Spleen (tissue), 11 donors: ENCODE results near the gene ATL2. TPM values are rescaled to one million over a fixed set of nuclear protein-coding genes. Genes with fewer than 3 reads are reported as not detected.
A peak's percentile ranks its signal among the peaks of the same experiment; 100 is the strongest.

Experiments
- DNase-seq: peaks from one replicate; pipeline ENCODE4 v3.0.0-alpha.2; 2020
- H3K27ac ChIP-seq, 8 donors: fragments of 200-600 bp; sonication (generic) in 7 of 8; 1 replicate in 4 of 8; 2 replicates in 4 of 8; pipeline versions ENCODE4 v1.5.0 to v1.8.0; 2016 to 2021; ENCODE audit warnings: inconsistent platforms in 4 of 8, mild to moderate bottlenecking in 4 of 8, moderate library complexity in 1 of 8
- H3K27me3 ChIP-seq, 7 donors: fragments of 200-600 bp; sonication (generic) in 6 of 7; replicated peaks in 1 of 7; 1 replicate in 4 of 7; 2 replicates in 3 of 7; pipeline versions ENCODE4 v1.5.0 to v1.8.0; 2016 to 2021; ENCODE audit warnings: inconsistent platforms in 3 of 7, mild to moderate bottlenecking in 1 of 7
- H3K36me3 ChIP-seq, 6 donors: fragments of 200-600 bp; sonication (generic) in 5 of 6; 1 replicate in 4 of 6; 2 replicates in 2 of 6; pipeline versions ENCODE4 v1.5.0 to v1.8.0; 2016 to 2021; ENCODE audit warnings: inconsistent platforms in 2 of 6
- H3K4me1 ChIP-seq, 6 donors: fragments of 200-600 bp; sonication (generic) in 5 of 6; 1 replicate in 3 of 6; 2 replicates in 3 of 6; pipeline versions ENCODE4 v1.5.0 to v1.8.0; 2016 to 2021; ENCODE audit warnings: inconsistent platforms in 3 of 6
- H3K4me3 ChIP-seq, 8 donors: fragments of 200-600 bp; sonication (generic) in 7 of 8; 1 replicate in 4 of 8; 2 replicates in 4 of 8; pipeline versions ENCODE4 v1.5.0 to v1.8.0; 2016 to 2021; ENCODE audit warnings: inconsistent platforms in 4 of 8, mild to moderate bottlenecking in 4 of 8, moderate library complexity in 2 of 8
- H3K9me3 ChIP-seq, 8 donors: fragments of 200-600 bp; sonication (generic) in 7 of 8; 1 replicate in 4 of 8; 2 replicates in 4 of 8; pipeline versions ENCODE4 v1.5.0 to v1.8.0; 2016 to 2021; ENCODE audit warnings: inconsistent platforms in 4 of 8
- CTCF ChIP-seq, 11 experiments: fragments of 200-600 bp in 7 of 11; fragments of 450-650 bp in 4 of 11; sonication (generic) in 4 of 11; IDR thresholded peaks in 8 of 11; conservative IDR thresholded peaks in 3 of 11; 1 replicate in 7 of 11; 2 replicates in 4 of 11; pipeline versions ENCODE4 v1.4.0 to v1.8.0; 2016 to 2021; ENCODE audit warnings: antibody characterized with exemption in 11 of 11, inconsistent platforms in 4 of 11, mild to moderate bottlenecking in 1 of 11
- POLR2A ChIP-seq, 3 donors: fragments of 450-650 bp; IDR thresholded peaks; one replicate each; pipeline ENCODE4 v1.5.1; 2017; ENCODE audit warnings: antibody characterized with exemption in 3 of 3, mild to moderate bottlenecking in 1 of 3
- POLR2AphosphoS5 ChIP-seq, 3 donors: sonication (generic); formaldehyde crosslinking; IDR thresholded peaks; one replicate each; pipeline ENCODE4 v1.5.1; 2017; ENCODE audit warnings: antibody characterized with exemption in 3 of 3
- WGBS, 5 donors: extraction: QIAGEN DNeasy Blood & Tissue Kit in 3 of 5; methylation state at CpG; one replicate each; pipeline versions ENCODE4 v1.1.5 to v1.1.7; 2013 to 2018; 5-methylcytosine and 5-hydroxymethylcytosine counted together
- intact Hi-C: fragments of 100-400 bp; cut with DNase I; formaldehyde crosslinking; loops from one replicate; pipeline ENCODE4 v1.15.0; 2023; ENCODE audit warnings: low total_unique reads
- polyA plus RNA-seq, 3 donors: library from polyadenylated mRNA; stranded (reverse); fragments of 200-250 nt; gene quantifications; one replicate each; pipeline ENCODE4 v1.2.1, GENCODE V29; 2013
- total RNA-seq, 7 donors: library from RNA; depleted of rRNA in 3 of 7; stranded (reverse); fragments of >200 nt in 3 of 7; fragmentation: NEBNext Ultra II Directional in 4 of 7; extraction: Animal tissue kit (Norgen Biotek cat#: 25700) in 4 of 7; gene quantifications; one replicate each; pipeline versions ENCODE4 v1.1.0 to v1.2.1, GENCODE V29; 2016 to 2021
- donor health status: healthy with polysubstance abuse.
- donor health status: DM: no; HTN: no; CAD: no; lungs with moderate emphysema.
- donor health status: DM: no; HTN: no; CAD: no.
- donor health status: Bipolar disorder and iron deficiency.
- donor health status: healthy.
- donor health status: DM: no; HTN: no; CAD: no.
- donor health status: DM: yes; HTN: yes; CAD: no.

Gene ATL2
- total and polyA plus RNA-seq, 10 donors: 17.5 to 100 (median 64.2) TPM

- Histone ChIP-seq H3K4me3 (no peak overlapping the region), H3K27ac (peak overlapping the region in 1 of 8 donors; percentile 17), H3K27me3 (no peaks in the 10 kb centered on the region), H3K4me1 (peaks cover 0 to 18% (median 7%) of the 10 kb centered on the region in 6 donors), H3K9me3 (peaks cover 0 to 15% (median 0%) of the 10 kb centered on the region in 8 donors), H3K36me3 (no peaks in the 10 kb centered on the region)
- intact Hi-C loops: no loop called here
- WGBS, 5 donors: 92 to 97% (median 96%) methylated on average over 3 of the region's 3 CpGs
- TF ChIP-seq POLR2A (IDR thresholded peaks at IDR 0.05) (no peak), CTCF (IDR thresholded peaks at IDR 0.05 in 8 of 11, conservative IDR thresholded peaks at IDR 0.05 in 3 of 11) (no peak), POLR2AphosphoS5 (IDR thresholded peaks at IDR 0.05) (no peak)
- DNase-seq: no peak
Observed at GRCh38 chr2:38268691-38269327, 108.3 kb downstream of the ATL2 start.

- intact Hi-C loops: no loop called here
Observed at GRCh38 chr2:38268001-38268400, 109.1 kb downstream of the ATL2 start.

GRCh38 chr2:38267270-38267925, 109.7 kb downstream of the ATL2 start:
- H3K9me3 ChIP-seq: peaks cover 0 to 15% (median 0%) of the 10 kb centered on the region in 8 donors
- H3K4me1 ChIP-seq: peaks cover 0 to 22% (median 7%) of the 10 kb centered on the region in 6 donors
- H3K36me3 ChIP-seq: no peaks in the 10 kb centered on the region
- H3K27me3 ChIP-seq: no peaks in the 10 kb centered on the region
- H3K27ac ChIP-seq: peak overlapping the region in 4 of 8 donors; percentile 77 to 86 (median 82)
- no peak overlapping the region for H3K4me3 ChIP-seq
- intact Hi-C loops: no loop called here
- DNase-seq: no peak
- WGBS, 5 donors: 94 to 99% (median 96%) methylated on average over 4 of the region's 4 CpGs
- no peak for TF ChIP-seq POLR2A (IDR thresholded peaks at IDR 0.05)
- TF ChIP-seq POLR2AphosphoS5 (IDR thresholded peaks at IDR 0.05): no peak
- TF ChIP-seq CTCF (IDR thresholded peaks at IDR 0.05 in 8 of 11, conservative IDR thresholded peaks at IDR 0.05 in 3 of 11): no peak

More at GRCh38 chr2:38268001-38268400, 109.1 kb downstream of the ATL2 start:
- WGBS, 5 donors: 89 to 97% (median 92%) methylated on average over 2 of the region's 2 CpGs
- Histone ChIP-seq H3K4me3 (no peak overlapping the region), H3K36me3 (no peaks in the 10 kb centered on the region), H3K9me3 (peaks cover 0 to 15% (median 0%) of the 10 kb centered on the region in 8 donors), H3K4me1 (peaks cover 0 to 22% (median 7%) of the 10 kb centered on the region in 6 donors), H3K27ac (no peak overlapping the region), H3K27me3 (no peaks in the 10 kb centered on the region)
- TF ChIP-seq CTCF (IDR thresholded peaks at IDR 0.05 in 8 of 11, conservative IDR thresholded peaks at IDR 0.05 in 3 of 11) (no peak), POLR2AphosphoS5 (IDR thresholded peaks at IDR 0.05) (no peak), POLR2A (IDR thresholded peaks at IDR 0.05) (no peak)
- no peak for DNase-seq
